ENCODE measurements around the gene GPR27. TPM values are rescaled to one million over a fixed set of nuclear protein-coding genes. Genes with fewer than 3 reads are reported as not detected.

The GPR27 gene
- total and polyA plus RNA-seq, 2 experiments from 2014 or later: 2.9 to 3.1 TPM

- H3K27ac ChIP-seq: no peak overlapping the region
- H3K9me2 ChIP-seq (replicated peaks; ENCODE audit: insufficient read depth): no peaks in the 10 kb centered on the region
- H3K79me2 ChIP-seq: no peaks in the 10 kb centered on the region
- TF ChIP-seq EZH2 (IDR thresholded peaks at IDR 0.05; ENCODE audit: borderline replicate concordance) (no peak), EZH2phosphoT487 (IDR thresholded peaks at IDR 0.05; ENCODE audit: low read depth, severe bottlenecking, unreplicated experiment) (no peak)
- TF ChIP-seq, protein P1, sequence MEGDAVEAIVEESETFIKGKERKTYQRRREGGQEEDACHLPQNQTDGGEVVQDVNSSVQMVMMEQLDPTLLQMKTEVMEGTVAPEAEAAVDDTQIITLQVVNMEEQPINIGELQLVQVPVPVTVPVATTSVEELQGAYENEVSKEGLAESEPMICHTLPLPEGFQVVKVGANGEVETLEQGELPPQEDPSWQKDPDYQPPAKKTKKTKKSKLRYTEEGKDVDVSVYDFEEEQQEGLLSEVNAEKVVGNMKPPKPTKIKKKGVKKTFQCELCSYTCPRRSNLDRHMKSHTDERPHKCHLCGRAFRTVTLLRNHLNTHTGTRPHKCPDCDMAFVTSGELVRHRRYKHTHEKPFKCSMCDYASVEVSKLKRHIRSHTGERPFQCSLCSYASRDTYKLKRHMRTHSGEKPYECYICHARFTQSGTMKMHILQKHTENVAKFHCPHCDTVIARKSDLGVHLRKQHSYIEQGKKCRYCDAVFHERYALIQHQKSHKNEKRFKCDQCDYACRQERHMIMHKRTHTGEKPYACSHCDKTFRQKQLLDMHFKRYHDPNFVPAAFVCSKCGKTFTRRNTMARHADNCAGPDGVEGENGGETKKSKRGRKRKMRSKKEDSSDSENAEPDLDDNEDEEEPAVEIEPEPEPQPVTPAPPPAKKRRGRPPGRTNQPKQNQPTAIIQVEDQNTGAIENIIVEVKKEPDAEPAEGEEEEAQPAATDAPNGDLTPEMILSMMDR (IDR thresholded peaks at IDR 0.05; ENCODE audit: poor library complexity): no peak
- no peaks in the 10 kb centered on the region for H4K20me1 ChIP-seq (ENCODE audit: insufficient read depth, poor library complexity, severe bottlenecking)
- no peaks in the 10 kb centered on the region for H3K9me3 ChIP-seq (ENCODE audit: low read depth)
- DNase-seq (ENCODE audit: low spot score): no peak
- H3K4me1 ChIP-seq (ENCODE audit: insufficient read depth): no peaks in the 10 kb centered on the region
- H3K36me3 ChIP-seq (replicated peaks; ENCODE audit: insufficient read depth, low read depth): no peaks in the 10 kb centered on the region
- WGBS (ENCODE audit: low lambda C conversion rate, missing lambda C conversion rate): 92% methylated on average over 3 of the region's 3 CpGs
- H2AFZ ChIP-seq: no peak overlapping the region
- H3K4me3 ChIP-seq: no peak overlapping the region
- H3K27me3 ChIP-seq: no peaks in the 10 kb centered on the region
- H3K4me2 ChIP-seq: no peak overlapping the region
These were observed 8.9 kb upstream of the GPR27 start for GRCh38 chr3:71744738-71745137.

- TF ChIP-seq, protein P1 (IDR thresholded peaks at IDR 0.05; ENCODE audit: poor library complexity): no peak
- TF ChIP-seq EZH2phosphoT487 (IDR thresholded peaks at IDR 0.05; ENCODE audit: low read depth, severe bottlenecking, unreplicated experiment) (no peak), EZH2 (IDR thresholded peaks at IDR 0.05; ENCODE audit: borderline replicate concordance) (no peak)
- Histone ChIP-seq H3K9me2 (replicated peaks; ENCODE audit: insufficient read depth) (no peaks in the 10 kb centered on the region), H3K4me2 (no peak overlapping the region), H3K27ac (no peak overlapping the region), H2AFZ (no peak overlapping the region), H3K27me3 (peaks cover 49% of the 10 kb centered on the region), H3K4me3 (no peak overlapping the region), H4K20me1 (ENCODE audit: insufficient read depth, poor library complexity, severe bottlenecking) (no peaks in the 10 kb centered on the region), H3K36me3 (replicated peaks; ENCODE audit: insufficient read depth, low read depth) (no peaks in the 10 kb centered on the region), H3K9me3 (ENCODE audit: low read depth) (no peaks in the 10 kb centered on the region), H3K79me2 (no peaks in the 10 kb centered on the region), H3K4me1 (ENCODE audit: insufficient read depth) (no peaks in the 10 kb centered on the region)
- no peak for DNase-seq (ENCODE audit: low spot score)
- 89% methylated on average over 4 of the region's 4 CpGs for WGBS (ENCODE audit: low lambda C conversion rate, missing lambda C conversion rate)
These were observed 2.1 kb upstream of the GPR27 start for GRCh38 chr3:71751602-71752001.

GRCh38 chr3:71752831-71753700 lies 589 bp upstream of the GPR27 start:
- no peaks in the 10 kb centered on the region for H3K36me3 ChIP-seq (replicated peaks; ENCODE audit: insufficient read depth, low read depth)
- H4K20me1 ChIP-seq (ENCODE audit: insufficient read depth, poor library complexity, severe bottlenecking): no peaks in the 10 kb centered on the region
- H3K4me1 ChIP-seq (ENCODE audit: insufficient read depth): no peaks in the 10 kb centered on the region
- peak overlapping the region; percentile 87 for H3K4me2 ChIP-seq
- no peak overlapping the region for H2AFZ ChIP-seq
- H3K4me3 ChIP-seq: peak overlapping the region; percentile 9
- H3K9me3 ChIP-seq (ENCODE audit: low read depth): no peaks in the 10 kb centered on the region
- no peak overlapping the region for H3K27ac ChIP-seq
- H3K9me2 ChIP-seq (replicated peaks; ENCODE audit: insufficient read depth): no peaks in the 10 kb centered on the region
- no peak for DNase-seq (ENCODE audit: low spot score)
- 8% methylated on average over 42 of the region's 68 CpGs for WGBS (ENCODE audit: low lambda C conversion rate, missing lambda C conversion rate)
- TF ChIP-seq, protein P1 (IDR thresholded peaks at IDR 0.05; ENCODE audit: poor library complexity): no peak
- TF ChIP-seq EZH2phosphoT487 (IDR thresholded peaks at IDR 0.05; ENCODE audit: low read depth, severe bottlenecking, unreplicated experiment) (peak; percentile 37), EZH2 (IDR thresholded peaks at IDR 0.05; ENCODE audit: borderline replicate concordance) (peak; percentile 64)
- no peaks in the 10 kb centered on the region for H3K79me2 ChIP-seq
- H3K27me3 ChIP-seq: peaks cover 64% of the 10 kb centered on the region

All from hepatocyte (in vitro differentiated cells).